Common myeloid progenitor, CD34-positive (primary cell): ENCODE measurements around the gene CDK18.

ENCODE experiments used
- CTCF ChIA-PET: fragments of 350-600 bp; sonication (Branson Sonifier 250); formaldehyde crosslinking; loops from one replicate; lab custom pipeline; 2021; ENCODE audit warnings: antibody characterized with exemption; lab: Charles Lee
- POLR2A ChIA-PET: fragments of 350-600 bp; sonication (Branson Sonifier 250); formaldehyde crosslinking; loops from one replicate; lab custom pipeline; 2021; ENCODE audit warnings: antibody characterized with exemption; lab: Charles Lee
- DNase-seq, 3 donors: peaks; one replicate each; pipeline versions ENCODE4 v3.0.0 to v3.0.0-alpha.2; 2013
- H3K27ac ChIP-seq, 2 experiments: 1 replicate in 1 of 2; 2 replicates in 1 of 2; pipeline ENCODE4 v1.7.0; 2013; ENCODE audit warnings: inconsistent platforms in 2 of 2, low read length in 2 of 2, mild to moderate bottlenecking in 2 of 2, low read depth in 1 of 2, moderate library complexity in 1 of 2; ENCODE audit not compliant: severe bottlenecking in 2 of 2, insufficient read depth in 1 of 2, poor library complexity in 1 of 2
- H3K27me3 ChIP-seq, 5 experiments: replicated peaks in 2 of 5; 1 replicate in 3 of 5; 2 replicates in 2 of 5; pipeline versions ENCODE4 v1.6.1 to v1.7.0; 2013; ENCODE audit warnings: low read length in 4 of 5, mild to moderate bottlenecking in 2 of 5, moderate library complexity in 2 of 5, inconsistent platforms in 1 of 5; ENCODE audit not compliant: insufficient read depth in 5 of 5, control insufficient read depth in 4 of 5
- H3K36me3 ChIP-seq, 4 experiments: 1 replicate in 2 of 4; 2 replicates in 2 of 4; pipeline versions ENCODE4 v1.6.1 to v1.7.0; 2013; ENCODE audit warnings: low read length in 3 of 4, control low read depth in 1 of 4, mild to moderate bottlenecking in 1 of 4; ENCODE audit not compliant: control insufficient read depth in 4 of 4, insufficient read depth in 4 of 4
- H3K4me1 ChIP-seq, 4 experiments: 1 replicate in 3 of 4; 2 replicates in 1 of 4; pipeline versions ENCODE4 v1.6.1 to v1.7.1; 2013; ENCODE audit warnings: low read length in 3 of 4, mild to moderate bottlenecking in 3 of 4, control low read depth in 1 of 4, inconsistent platforms in 1 of 4, moderate library complexity in 1 of 4; ENCODE audit not compliant: control insufficient read depth in 4 of 4, insufficient read depth in 4 of 4; ENCODE audit errors: control extremely low read depth in 1 of 4
- H3K4me3 ChIP-seq, 7 experiments: 1 replicate in 4 of 7; 2 replicates in 3 of 7; pipeline versions ENCODE4 v1.5.1 to v1.7.0; 2013; ENCODE audit warnings: mild to moderate bottlenecking in 7 of 7, low read length in 6 of 7, moderate library complexity in 6 of 7, inconsistent platforms in 2 of 7, low read depth in 2 of 7, control low read depth in 1 of 7; ENCODE audit not compliant: insufficient read depth in 4 of 7, control insufficient read depth in 1 of 7; ENCODE audit errors: extremely low read depth in 1 of 7
- H3K9me3 ChIP-seq, 5 experiments: 1 replicate in 4 of 5; 2 replicates in 1 of 5; pipeline versions ENCODE4 v1.6.1 to v1.7.1; 2013; ENCODE audit warnings: low read length in 4 of 5, mild to moderate bottlenecking in 2 of 5, inconsistent platforms in 1 of 5, low read depth in 1 of 5, moderate library complexity in 1 of 5; ENCODE audit not compliant: control insufficient read depth in 4 of 5, insufficient read depth in 2 of 5; ENCODE audit errors: control extremely low read depth in 1 of 5
- WGBS: methylation state at CpG from one replicate; pipeline ENCODE4 v1.1.5; 2013; ENCODE audit not compliant: insufficient coverage; 5-methylcytosine and 5-hydroxymethylcytosine counted together

Gene CDK18

DNA sequence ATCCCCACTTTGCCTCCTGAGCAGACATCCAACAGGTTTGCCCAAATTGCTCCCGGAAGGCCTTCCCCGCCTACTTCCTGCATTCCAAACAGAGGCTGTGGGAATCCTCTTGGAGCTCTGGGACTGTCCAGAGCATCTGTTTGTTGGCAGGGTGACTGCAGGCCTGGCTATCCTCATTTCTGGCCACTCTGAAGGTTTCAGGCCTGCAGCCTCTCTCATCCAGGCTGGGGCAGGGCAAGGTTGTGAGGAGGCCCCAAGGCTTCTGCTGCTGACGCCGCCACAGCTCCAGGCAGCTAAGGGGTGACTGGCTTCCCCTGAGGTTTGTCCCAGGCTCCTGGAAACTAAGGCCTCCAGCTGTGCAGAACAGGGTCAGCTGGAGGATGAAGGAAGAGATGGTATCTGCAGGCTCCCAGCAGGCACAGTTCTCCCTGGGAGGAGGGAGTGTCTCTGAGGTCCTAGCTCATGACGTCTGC, 11.3 kb downstream of the CDK18 start:
- WGBS = 83% methylated on average over 5 of the region's 5 CpGs
- CTCF ChIA-PET = interaction anchor here (1.2 to 2.1 kb wide), 6 partner anchors 9 to 119 kb away, joined by 3 to 11 read pairs (median 4); no protein-coding TSS in a partner anchor
- POLR2A ChIA-PET = no interaction called here

DNA sequence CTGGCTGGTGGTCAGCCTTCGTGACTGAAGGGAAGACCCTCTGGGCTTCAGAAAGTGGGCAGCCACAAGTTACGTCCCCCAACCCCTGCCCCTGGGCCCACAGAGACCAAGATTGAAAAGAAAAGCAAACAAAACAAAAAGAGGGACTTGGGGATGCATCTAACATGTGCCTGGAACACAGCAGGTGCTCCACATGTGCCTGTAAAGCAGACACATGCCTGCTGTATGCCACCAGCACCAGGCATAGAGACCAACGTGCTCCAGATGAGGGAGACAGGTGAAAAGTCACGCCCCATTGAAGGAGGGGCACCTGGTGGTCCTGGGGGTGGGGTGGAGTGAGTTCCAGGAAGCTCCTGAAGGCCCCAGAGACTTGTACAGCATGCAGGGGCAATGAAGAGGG, 11.9 kb downstream of the CDK18 start:
- POLR2A ChIA-PET = no interaction called here
- Histone ChIP-seq H3K4me1 (peaks cover 0 to 3% (median under 1%) of the 10 kb centered on the region in 4 experiments), H3K36me3 (no peaks in the 10 kb centered on the region), H3K4me3 (no peak overlapping the region), H3K27me3 (no peaks in the 10 kb centered on the region), H3K27ac (no peak overlapping the region), H3K9me3 (no peaks in the 10 kb centered on the region)
- CTCF ChIA-PET = interaction anchor here (1.2 to 2.1 kb wide), 5 partner anchors 8 to 120 kb away, joined by 3 to 11 read pairs (median 5); no protein-coding TSS in a partner anchor
- DNase-seq = no peak
- WGBS = 100% methylated on average over 4 of the region's 4 CpGs

More for the DNA sequence above, 11.3 kb downstream of the CDK18 start:
- DNase-seq = no peak
- H3K27ac ChIP-seq = no peak overlapping the region
- H3K27me3 ChIP-seq = no peaks in the 10 kb centered on the region
- H3K4me1 ChIP-seq = peaks cover 0 to 3% (median 0%) of the 10 kb centered on the region in 4 experiments
- no peaks in the 10 kb centered on the region for H3K9me3 ChIP-seq
- H3K36me3 ChIP-seq = no peaks in the 10 kb centered on the region
- H3K4me3 ChIP-seq = no peak overlapping the region

DNA sequence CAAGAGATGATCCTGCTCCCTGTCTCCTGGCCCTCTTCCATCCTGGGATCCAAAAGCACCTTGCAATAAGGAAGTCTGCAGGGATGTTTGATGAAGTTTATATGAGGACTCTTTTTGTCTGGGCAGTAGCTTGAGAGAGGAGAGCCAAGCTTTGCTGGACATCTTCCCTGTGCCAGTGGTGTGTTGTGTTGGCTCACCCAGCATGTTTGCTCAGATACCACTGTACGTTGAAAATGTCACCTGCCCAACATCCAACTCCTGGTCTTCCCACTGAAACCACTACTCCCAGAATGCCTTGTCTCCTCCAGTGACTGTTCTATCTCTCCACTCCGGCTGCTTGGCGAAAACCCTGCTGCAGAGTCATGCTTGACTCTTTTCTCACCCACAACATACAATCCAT, 12.8 kb downstream of the CDK18 start:
- WGBS = 96% methylated on average over 3 of the region's 3 CpGs
- H3K27ac ChIP-seq = no peak overlapping the region
- ChIA-PET CTCF (interaction anchor here (0.6 kb wide), 1 partner anchor 8 kb away, joined by 4 read pairs; no protein-coding TSS in a partner anchor), POLR2A (interaction anchor here (0.6 kb wide), 1 partner anchor 490 kb away, joined by 4 read pairs; no protein-coding TSS in a partner anchor)
- H3K4me3 ChIP-seq = no peak overlapping the region
- no peaks in the 10 kb centered on the region for H3K9me3 ChIP-seq
- H3K27me3 ChIP-seq = no peaks in the 10 kb centered on the region
- peaks cover 0 to 8% (median 3%) of the 10 kb centered on the region in 4 experiments for H3K4me1 ChIP-seq
- no peak for DNase-seq
- no peaks in the 10 kb centered on the region for H3K36me3 ChIP-seq

DNA sequence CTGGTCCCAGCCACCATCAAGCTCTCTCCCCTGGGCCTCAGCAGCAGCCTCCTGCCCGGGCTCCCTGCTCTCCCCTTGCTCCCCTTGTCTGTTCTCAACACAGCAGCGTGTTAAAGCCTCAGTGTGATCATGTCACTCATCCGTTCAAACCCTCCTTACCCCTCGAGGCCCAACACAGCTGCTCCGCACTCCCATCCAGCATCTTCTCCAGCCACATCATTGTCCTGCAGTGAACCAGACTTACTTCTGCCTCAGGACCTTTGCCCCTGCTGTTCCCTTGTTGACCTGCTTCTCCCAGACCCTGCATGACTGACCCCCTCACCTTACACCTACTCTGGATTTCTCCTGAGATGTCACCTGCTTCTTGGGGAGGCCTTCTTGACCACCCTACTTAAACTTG, 13.3 kb downstream of the CDK18 start:
- H3K9me3 ChIP-seq = no peaks in the 10 kb centered on the region
- no peak overlapping the region for H3K4me3 ChIP-seq
- no peaks in the 10 kb centered on the region for H3K36me3 ChIP-seq
- peaks cover 0 to 8% (median 3%) of the 10 kb centered on the region in 4 experiments for H3K4me1 ChIP-seq
- DNase-seq = no peak
- H3K27ac ChIP-seq = no peak overlapping the region
- CTCF ChIA-PET = interaction anchor here (0.6 kb wide), 1 partner anchor 9 kb away, joined by 4 read pairs; no protein-coding TSS in a partner anchor
- 99% methylated on average over 5 of the region's 5 CpGs for WGBS
- no peaks in the 10 kb centered on the region for H3K27me3 ChIP-seq
- POLR2A ChIA-PET = interaction anchor here (0.6 kb wide), 1 partner anchor 490 kb away, joined by 4 read pairs; no protein-coding TSS in a partner anchor

DNA sequence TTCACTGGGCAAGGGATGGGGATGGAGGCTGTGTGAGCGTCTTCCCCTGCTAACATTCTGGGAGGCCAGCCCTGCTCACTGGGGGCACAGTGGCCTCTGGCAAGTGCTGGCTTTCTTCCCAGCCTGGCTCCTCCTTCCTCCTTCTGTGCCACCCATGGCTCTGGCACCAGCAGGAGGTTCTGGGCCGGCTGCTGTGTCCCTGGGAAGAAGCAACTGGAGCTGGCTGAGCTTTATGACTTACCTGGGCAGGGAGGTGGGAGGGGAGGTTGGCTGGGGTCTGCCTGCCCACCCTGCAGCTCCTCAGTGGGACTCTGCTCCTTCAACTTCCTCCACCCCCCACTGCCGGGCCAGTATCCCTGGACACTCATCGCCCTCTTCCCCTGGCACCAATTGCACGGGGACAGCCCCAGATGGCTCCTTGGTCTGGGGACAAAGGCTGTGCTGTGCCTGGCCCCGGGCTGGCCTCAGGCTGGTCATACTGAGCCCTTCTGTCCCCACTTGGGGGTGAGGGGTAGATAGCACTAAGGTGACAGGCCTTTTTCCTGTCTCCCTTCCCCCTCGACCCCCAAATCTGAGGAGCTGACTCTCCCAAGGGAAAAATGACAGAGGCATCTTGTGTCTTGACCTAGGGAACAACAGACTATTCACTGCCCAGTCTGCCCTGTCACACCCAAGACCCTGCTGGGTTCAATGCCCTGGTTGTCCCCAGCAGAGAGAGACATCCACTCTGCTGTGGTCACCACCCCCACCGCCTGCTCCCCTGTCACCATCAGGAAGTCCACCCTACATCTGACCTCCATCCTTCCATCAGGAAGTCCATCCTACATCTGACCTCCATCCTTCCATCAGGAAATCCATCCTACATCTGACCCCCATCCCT, 14.4 kb downstream of the CDK18 start:
- H3K27me3 ChIP-seq = no peaks in the 10 kb centered on the region
- peaks cover 0 to 8% (median 3%) of the 10 kb centered on the region in 4 experiments for H3K4me1 ChIP-seq
- DNase-seq = no peak
- CTCF ChIA-PET = interaction anchor here (0.8 to 14.4 kb wide), 5 partner anchors 9 to 123 kb away, joined by 3 to 463 read pairs (median 5); partner anchors contain the start of gene CDK18
- no peak overlapping the region for H3K27ac ChIP-seq
- H3K4me3 ChIP-seq = no peak overlapping the region
- POLR2A ChIA-PET = no interaction called here
- no peaks in the 10 kb centered on the region for H3K9me3 ChIP-seq
- peaks cover 0 to 1% (median 0%) of the 10 kb centered on the region in 4 experiments for H3K36me3 ChIP-seq
- WGBS = 98% methylated on average over 7 of the region's 8 CpGs

DNA sequence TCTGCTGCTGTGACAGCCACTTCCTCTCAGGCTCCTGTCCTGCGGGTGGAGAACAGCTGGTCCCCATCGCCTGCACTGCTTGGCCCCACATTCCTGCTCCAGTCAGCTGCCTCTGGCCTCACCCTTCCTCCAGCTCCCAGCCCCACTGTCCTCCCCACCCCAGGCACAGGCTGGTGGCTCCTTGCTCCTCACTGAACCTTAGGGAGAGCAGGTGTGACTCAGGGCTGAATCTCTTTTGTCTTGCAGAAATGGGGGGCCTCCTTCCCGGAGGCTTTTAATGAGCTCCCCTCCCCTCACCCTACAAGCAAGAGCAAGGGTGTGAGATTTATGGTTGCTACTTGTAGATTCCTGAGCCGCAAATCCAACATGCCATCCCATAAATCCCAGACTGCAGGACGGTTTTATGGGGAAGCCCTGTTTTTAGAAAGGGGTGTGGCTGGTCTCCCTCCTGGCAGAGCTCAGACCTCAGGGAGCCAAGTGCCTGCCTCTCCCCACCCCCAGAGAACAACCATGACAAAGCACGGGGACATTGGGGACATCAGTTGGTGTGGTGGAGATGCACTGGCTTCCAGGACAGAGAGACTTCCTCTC, 15.2 kb downstream of the CDK18 start:
- no peaks in the 10 kb centered on the region for H3K27me3 ChIP-seq
- ChIA-PET POLR2A (no interaction called here), CTCF (interaction anchor here (0.8 to 14.4 kb wide), 5 partner anchors 10 to 124 kb away, joined by 3 to 463 read pairs (median 5); partner anchors contain the start of gene CDK18)
- H3K27ac ChIP-seq = no peak overlapping the region
- DNase-seq = no peak
- no peaks in the 10 kb centered on the region for H3K9me3 ChIP-seq
- peaks cover 0 to 3% (median 0%) of the 10 kb centered on the region in 4 experiments for H3K36me3 ChIP-seq
- peaks cover 0 to 8% (median 3%) of the 10 kb centered on the region in 4 experiments for H3K4me1 ChIP-seq
- WGBS = 80% methylated on average over 1 of the region's 6 CpGs
- no peak overlapping the region for H3K4me3 ChIP-seq
